ENCODE results near the gene TOMM7.

The TOMM7 gene

GRCh38 chr7:22858640-22859561 lies 36.3 kb upstream of the TOMM7 start:
- no peak overlapping the region for H3K27ac ChIP-seq
- TF ChIP-seq CTCF (conservative IDR thresholded peaks at IDR 0.05) = no peak

- TF ChIP-seq CTCF (conservative IDR thresholded peaks at IDR 0.05) = no peak
- no peak overlapping the region for H3K27ac ChIP-seq
Measured at GRCh38 chr7:22858274-22858639, 35.6 kb upstream of the TOMM7 start.

- TF ChIP-seq CTCF (conservative IDR thresholded peaks at IDR 0.05) = no peak
- no peak overlapping the region for H3K27ac ChIP-seq
Measured at GRCh38 chr7:22856416-22856815, 33.8 kb upstream of the TOMM7 start.

GRCh38 chr7:22855049-22855392 lies 32.4 kb upstream of the TOMM7 start:
- no peak for TF ChIP-seq CTCF (conservative IDR thresholded peaks at IDR 0.05)
- peak overlapping the region; percentile 89 for H3K27ac ChIP-seq

- H3K27ac ChIP-seq = peak overlapping the region; percentile 89
- TF ChIP-seq CTCF (conservative IDR thresholded peaks at IDR 0.05) = peak; percentile 37
Measured at GRCh38 chr7:22854158-22855048, 31.8 kb upstream of the TOMM7 start.

GRCh38 chr7:22853674-22854157 lies 31.1 kb upstream of the TOMM7 start:
- peak; percentile 95 for TF ChIP-seq CTCF (conservative IDR thresholded peaks at IDR 0.05)
- peak overlapping the region; percentile 89; the same call in 1 of the 2 replicates for H3K27ac ChIP-seq

GRCh38 chr7:22853138-22853537 lies 30.5 kb upstream of the TOMM7 start:
- H3K27ac ChIP-seq = no peak overlapping the region
- no peak for TF ChIP-seq CTCF (conservative IDR thresholded peaks at IDR 0.05)

Measured in VCaP (cell line).